GM12878 (cell line): Measurements from ENCODE around the gene SHFL. TPM values are rescaled to one million over a fixed set of nuclear protein-coding genes. Genes with fewer than 3 reads are reported as not detected.

Experiments
- ATAC-seq: fragments of 200-7000 bp; cut with Tn5 transposase; 3 replicates; pipeline ENCODE4 v1.9.1; 2020; ENCODE audit warnings: mild to moderate bottlenecking, moderate library complexity
- BruUV-seq: library from RNA; stranded (reverse); fragments of 400-500 nt; replicated peaks from 2 replicates; lab custom pipeline; 2021; lab: Mats Ljungman, UMichigan
- CTCF ChIA-PET: fragments of 300-600 bp; sonication (Branson Sonifier 250); formaldehyde crosslinking; extraction: SDS; loops from one replicate; lab custom pipeline; 2021; ENCODE audit warnings: inconsistent platforms; lab: Yijun Ruan, JAX
- POLR2A ChIA-PET: fragments of 350-600 bp; formaldehyde crosslinking; extraction: SDS; loops from one replicate; lab custom pipeline; 2021; ENCODE audit warnings: inconsistent platforms; lab: Charles Lee
- RAD21 ChIA-PET: fragments of 300-600 bp; sonication (Branson Sonifier 250); formaldehyde crosslinking; loops from one replicate; lab custom pipeline; 2023; ENCODE audit warnings: antibody characterized with exemption; ENCODE audit not compliant: unreplicated experiment; lab: Charles Lee
- SMC1A ChIA-PET: fragments of 300-600 bp; sonication (Branson Sonifier 250); formaldehyde crosslinking; loops from one replicate; lab custom pipeline; 2023; ENCODE audit not compliant: unreplicated experiment, uncharacterized antibody; lab: Charles Lee
- DNase-seq: peaks from one replicate; pipeline ENCODE4 v3.0.0-alpha.2; 2011; ENCODE audit warnings: low read depth, low spot score
- FAIRE-seq: peaks from 3 replicates; lab custom pipeline; 2011; peaks lifted over from hg19 to GRCh38; lab: Jason Lieb, UNC
- H2AFZ ChIP-seq: 2 replicates; pipeline ENCODE4 v1.6.0; 2011; ENCODE audit warnings: low read depth, low read length, control low read depth; ENCODE audit not compliant: control insufficient read depth
- H3K27ac ChIP-seq: 2 replicates; pipeline ENCODE4 v1.5.1; 2011; ENCODE audit warnings: control low read depth; ENCODE audit not compliant: control insufficient read depth, insufficient read depth
- H3K27me3 ChIP-seq, 2 experiments: replicated peaks in 1 of 2; 2 replicates each; pipeline versions ENCODE4 v1.6.0 to v1.6.1; 2011; ENCODE audit warnings: low read length in 1 of 2; ENCODE audit not compliant: control insufficient read depth in 2 of 2, insufficient read depth in 2 of 2
- H3K36me3 ChIP-seq, 2 experiments: 2 replicates each; pipeline ENCODE4 v1.5.1; 2011; ENCODE audit warnings: low read length in 1 of 2; ENCODE audit not compliant: control insufficient read depth in 2 of 2, insufficient read depth in 2 of 2
- H3K4me1 ChIP-seq: 2 replicates; pipeline ENCODE4 v1.6.1; 2011; ENCODE audit warnings: mild to moderate bottlenecking, low read length, moderate library complexity, mixed read lengths; ENCODE audit not compliant: control insufficient read depth, insufficient read depth
- H3K4me2 ChIP-seq: 2 replicates; pipeline ENCODE4 v1.6.0; 2011; ENCODE audit warnings: control low read depth; ENCODE audit not compliant: control insufficient read depth, insufficient read depth
- H3K4me3 ChIP-seq: fragments of 200-600 bp; sonication (generic); 2 replicates; pipeline ENCODE4 v1.5.1; 2016
- H3K79me2 ChIP-seq: 2 replicates; pipeline ENCODE4 v1.6.0; 2011; ENCODE audit warnings: low read length; ENCODE audit not compliant: control insufficient read depth, insufficient read depth
- H3K9ac ChIP-seq: 2 replicates; pipeline ENCODE4 v1.8.0; 2011; ENCODE audit warnings: low read length, control low read depth, mixed read lengths; ENCODE audit not compliant: control insufficient read depth, insufficient read depth
- H3K9me3 ChIP-seq: replicated peaks from 3 replicates; pipeline ENCODE4 v1.5.1; 2011; ENCODE audit warnings: mild to moderate bottlenecking, low read length; ENCODE audit not compliant: control insufficient read depth, insufficient read depth
- H4K20me1 ChIP-seq: 2 replicates; pipeline ENCODE4 v1.6.0; 2011; ENCODE audit not compliant: control insufficient read depth, insufficient read depth
- GABPA ChIP-seq: IDR thresholded peaks from 2 replicates; pipeline ENCODE4 v1.6.1; 2014; ENCODE audit warnings: antibody characterized with exemption, low read depth, mild to moderate bottlenecking, inconsistent platforms
- KAT2A ChIP-seq: conservative IDR thresholded peaks from 2 replicates; pipeline ENCODE4 v1.6.1; 2011; ENCODE audit warnings: low read depth, low read length; ENCODE audit not compliant: control insufficient read depth
- KLF5 ChIP-seq: fragments of 450-650 bp; IDR thresholded peaks from 2 replicates; pipeline ENCODE4 v1.6.1; 2014; ENCODE audit warnings: mild to moderate bottlenecking; ENCODE audit not compliant: partially characterized antibody
- SIX5 ChIP-seq: IDR thresholded peaks from 2 replicates; pipeline ENCODE4 v1.6.1; 2011; ENCODE audit warnings: mild to moderate bottlenecking, low read depth, low read length, moderate library complexity; ENCODE audit not compliant: severe bottlenecking
- SREBF1 ChIP-seq: IDR thresholded peaks from 2 replicates; pipeline ENCODE4 v1.6.1; 2012; ENCODE audit warnings: mild to moderate bottlenecking, low read length
- TCF3 ChIP-seq: IDR thresholded peaks from 2 replicates; pipeline ENCODE4 v1.6.1; 2012; ENCODE audit warnings: low read depth, mild to moderate bottlenecking, low read length, borderline replicate concordance; ENCODE audit not compliant: insufficient read depth
- WGBS: methylation state at CpG from one replicate; pipeline ENCODE4 v1.1.6; 2016; ENCODE audit warnings: low lambda C conversion rate; ENCODE audit not compliant: insufficient replicate concordance, insufficient coverage; ENCODE audit errors: missing lambda C conversion rate; 5-methylcytosine and 5-hydroxymethylcytosine counted together
- in situ Hi-C: fragments of 300-500 bp; cut with MboI; formaldehyde crosslinking; loops from 9 replicates; pipeline ENCODE4 v1.14.3; 2018; ENCODE audit warnings: mixed read lengths
- intact Hi-C: fragments of 100-400 bp; cut with micrococcal nuclease; formaldehyde crosslinking; loops from one replicate; pipeline ENCODE4 v1.14.2; 2022; ENCODE audit not compliant: unreplicated experiment
- polyA plus RNA-seq, 11 experiments: library from polyadenylated mRNA; depleted of rRNA in 4 of 11; unstranded in 6 of 11; stranded (reverse) in 5 of 11; fragments of >200 nt; fragmentation: Nextera tagmentation in 4 of 11; fragmentation: Illumina TruSeq in 1 of 11; extraction: Ambion mirVana in 4 of 11; extraction: Trizol in 1 of 11; gene quantifications; 1 replicate in 1 of 11; 2 replicates in 10 of 11; pipeline versions ENCODE4 v1.2.1 to v1.2.3, GENCODE V29; 2011 to 2016; ENCODE audit warnings: inconsistent platforms in 2 of 11, missing spikeins in 2 of 11, low read depth in 1 of 11
- total RNA-seq, 4 experiments: library from RNA; depleted of rRNA in 3 of 4; stranded (reverse); fragments of >200 nt in 3 of 4; fragmentation: Illumina TruSeq in 1 of 4; extraction: Trizol in 1 of 4; gene quantifications; 2 replicates each; pipeline versions ENCODE4 v1.2.1 to v1.2.3, GENCODE V29; 2013 to 2021
- TF ChIP-seq, protein P1 (sequence below): fragments of 450-650 bp; formaldehyde crosslinking; IDR thresholded peaks from 2 replicates; pipeline ENCODE4 v1.4.0; 2020; ENCODE audit warnings: mild to moderate bottlenecking, moderate library complexity
- TF ChIP-seq, protein P2 (sequence below): IDR thresholded peaks from 2 replicates; pipeline ENCODE4 v1.6.1; 2011; ENCODE audit warnings: borderline replicate concordance, low read depth, mild to moderate bottlenecking, moderate library complexity, low read length; ENCODE audit not compliant: insufficient read depth, poor library complexity, severe bottlenecking
- TF ChIP-seq, protein P3 (sequence below), 3 experiments: IDR thresholded peaks in 2 of 3; conservative IDR thresholded peaks in 1 of 3; 2 replicates each; pipeline ENCODE4 v1.5.1; 2011; ENCODE audit warnings: low read depth in 3 of 3, low read length in 3 of 3, mild to moderate bottlenecking in 3 of 3, control low read depth in 2 of 3, moderate library complexity in 2 of 3, inconsistent platforms in 1 of 3, mixed read lengths in 1 of 3; ENCODE audit not compliant: control insufficient read depth in 2 of 3, insufficient read depth in 1 of 3; ENCODE audit errors: extremely low read depth in 1 of 3

The SHFL gene
- total and polyA plus RNA-seq, 10 of the 15 experiments (the other 5 are each of a cell fraction or from before 2014, with no cell fraction given): 8.0 to 83.8 (median 40.7) TPM

DNA sequence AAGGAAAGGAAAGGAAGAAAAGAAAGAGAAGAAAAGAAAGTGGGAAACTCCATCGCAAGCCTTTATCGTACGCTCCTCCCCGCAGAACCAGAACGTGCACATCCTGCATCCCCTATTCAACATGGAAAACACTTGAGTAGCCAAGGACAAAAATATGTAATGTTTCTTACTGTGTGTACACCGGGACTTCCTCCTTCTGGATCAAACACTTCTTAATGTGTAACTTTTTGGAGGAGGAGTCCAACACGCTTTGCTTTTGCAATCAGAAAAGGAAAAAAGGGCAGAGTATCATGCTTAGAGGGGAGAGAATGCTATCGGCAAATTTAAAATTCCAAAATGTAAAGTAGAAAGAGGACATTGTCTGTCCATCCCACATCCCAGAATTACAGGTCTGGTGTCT, 7.8 kb upstream of the SHFL start:
- Histone ChIP-seq H4K20me1 (no peaks in the 10 kb centered on the region), H3K27me3 (no peaks in the 10 kb centered on the region), H3K27ac (no peak overlapping the region), H3K9ac (no peak overlapping the region), H3K9me3 (peaks cover 5% of the 10 kb centered on the region; the same call in 2 of the 3 replicates), H3K4me1 (no peaks in the 10 kb centered on the region), H3K36me3 (no peaks in the 10 kb centered on the region), H3K4me2 (no peak overlapping the region), H2AFZ (no peak overlapping the region), H3K4me3 (no peak overlapping the region), H3K79me2 (no peaks in the 10 kb centered on the region)
- ATAC-seq (no peak), DNase-seq (no peak), FAIRE-seq (no peak)
- intact Hi-C loops (no loop called here), in situ Hi-C loops (no loop called here)
- ChIA-PET CTCF (interaction anchor here (0.6 kb wide), 1 partner anchor 24 kb away, joined by 3 read pairs; no protein-coding TSS in a partner anchor), SMC1A (no interaction called here), RAD21 (no interaction called here), POLR2A (no interaction called here)
- BruUV-seq: no TSS peak
- TF ChIP-seq, protein P1, sequence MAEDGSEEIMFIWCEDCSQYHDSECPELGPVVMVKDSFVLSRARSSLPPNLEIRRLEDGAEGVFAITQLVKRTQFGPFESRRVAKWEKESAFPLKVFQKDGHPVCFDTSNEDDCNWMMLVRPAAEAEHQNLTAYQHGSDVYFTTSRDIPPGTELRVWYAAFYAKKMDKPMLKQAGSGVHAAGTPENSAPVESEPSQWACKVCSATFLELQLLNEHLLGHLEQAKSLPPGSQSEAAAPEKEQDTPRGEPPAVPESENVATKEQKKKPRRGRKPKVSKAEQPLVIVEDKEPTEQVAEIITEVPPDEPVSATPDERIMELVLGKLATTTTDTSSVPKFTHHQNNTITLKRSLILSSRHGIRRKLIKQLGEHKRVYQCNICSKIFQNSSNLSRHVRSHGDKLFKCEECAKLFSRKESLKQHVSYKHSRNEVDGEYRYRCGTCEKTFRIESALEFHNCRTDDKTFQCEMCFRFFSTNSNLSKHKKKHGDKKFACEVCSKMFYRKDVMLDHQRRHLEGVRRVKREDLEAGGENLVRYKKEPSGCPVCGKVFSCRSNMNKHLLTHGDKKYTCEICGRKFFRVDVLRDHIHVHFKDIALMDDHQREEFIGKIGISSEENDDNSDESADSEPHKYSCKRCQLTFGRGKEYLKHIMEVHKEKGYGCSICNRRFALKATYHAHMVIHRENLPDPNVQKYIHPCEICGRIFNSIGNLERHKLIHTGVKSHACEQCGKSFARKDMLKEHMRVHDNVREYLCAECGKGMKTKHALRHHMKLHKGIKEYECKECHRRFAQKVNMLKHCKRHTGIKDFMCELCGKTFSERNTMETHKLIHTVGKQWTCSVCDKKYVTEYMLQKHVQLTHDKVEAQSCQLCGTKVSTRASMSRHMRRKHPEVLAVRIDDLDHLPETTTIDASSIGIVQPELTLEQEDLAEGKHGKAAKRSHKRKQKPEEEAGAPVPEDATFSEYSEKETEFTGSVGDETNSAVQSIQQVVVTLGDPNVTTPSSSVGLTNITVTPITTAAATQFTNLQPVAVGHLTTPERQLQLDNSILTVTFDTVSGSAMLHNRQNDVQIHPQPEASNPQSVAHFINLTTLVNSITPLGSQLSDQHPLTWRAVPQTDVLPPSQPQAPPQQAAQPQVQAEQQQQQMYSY (CRISPR knock-in tag): no peak
- TF ChIP-seq GABPA (no peak), SREBF1 (no peak), KLF5 (no peak), SIX5 (no peak), KAT2A (no peak), TCF3 (no peak)
- TF ChIP-seq, protein P2, sequence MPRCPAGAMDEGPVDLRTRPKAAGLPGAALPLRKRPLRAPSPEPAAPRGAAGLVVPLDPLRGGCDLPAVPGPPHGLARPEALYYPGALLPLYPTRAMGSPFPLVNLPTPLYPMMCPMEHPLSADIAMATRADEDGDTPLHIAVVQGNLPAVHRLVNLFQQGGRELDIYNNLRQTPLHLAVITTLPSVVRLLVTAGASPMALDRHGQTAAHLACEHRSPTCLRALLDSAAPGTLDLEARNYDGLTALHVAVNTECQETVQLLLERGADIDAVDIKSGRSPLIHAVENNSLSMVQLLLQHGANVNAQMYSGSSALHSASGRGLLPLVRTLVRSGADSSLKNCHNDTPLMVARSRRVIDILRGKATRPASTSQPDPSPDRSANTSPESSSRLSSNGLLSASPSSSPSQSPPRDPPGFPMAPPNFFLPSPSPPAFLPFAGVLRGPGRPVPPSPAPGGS: no peak
- TF ChIP-seq, protein P3, sequence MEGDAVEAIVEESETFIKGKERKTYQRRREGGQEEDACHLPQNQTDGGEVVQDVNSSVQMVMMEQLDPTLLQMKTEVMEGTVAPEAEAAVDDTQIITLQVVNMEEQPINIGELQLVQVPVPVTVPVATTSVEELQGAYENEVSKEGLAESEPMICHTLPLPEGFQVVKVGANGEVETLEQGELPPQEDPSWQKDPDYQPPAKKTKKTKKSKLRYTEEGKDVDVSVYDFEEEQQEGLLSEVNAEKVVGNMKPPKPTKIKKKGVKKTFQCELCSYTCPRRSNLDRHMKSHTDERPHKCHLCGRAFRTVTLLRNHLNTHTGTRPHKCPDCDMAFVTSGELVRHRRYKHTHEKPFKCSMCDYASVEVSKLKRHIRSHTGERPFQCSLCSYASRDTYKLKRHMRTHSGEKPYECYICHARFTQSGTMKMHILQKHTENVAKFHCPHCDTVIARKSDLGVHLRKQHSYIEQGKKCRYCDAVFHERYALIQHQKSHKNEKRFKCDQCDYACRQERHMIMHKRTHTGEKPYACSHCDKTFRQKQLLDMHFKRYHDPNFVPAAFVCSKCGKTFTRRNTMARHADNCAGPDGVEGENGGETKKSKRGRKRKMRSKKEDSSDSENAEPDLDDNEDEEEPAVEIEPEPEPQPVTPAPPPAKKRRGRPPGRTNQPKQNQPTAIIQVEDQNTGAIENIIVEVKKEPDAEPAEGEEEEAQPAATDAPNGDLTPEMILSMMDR (IDR thresholded peaks at IDR 0.05 in 2 of 3, conservative IDR thresholded peaks at IDR 0.05 in 1 of 3; ENCODE audit: control insufficient read depth in 2 of 3, extremely low read depth in 1 of 3, insufficient read depth in 1 of 3, low read depth in 3 of 3, low read length in 3 of 3): no peak
- WGBS: 69% methylated on average over 8 of the region's 8 CpGs
